ENCODE results near the gene POFUT1. TPM values are rescaled to one million over a fixed set of nuclear protein-coding genes. Genes with fewer than 3 reads are reported as not detected.

Gene POFUT1
- 33.6 and 34.9 TPM in 2 replicates for total RNA-seq

GRCh38 chr20:32207626-32208498 lies at the start of gene POFUT1, which contains the start of gene PLAGL2:
Gene POFUT1, plus strand, starts transcription at chr20:32207880. Its CDS starts 62 bp downstream, at chr20:32207942.
Gene PLAGL2, minus strand, starts transcription at chr20:32207743. Its CDS starts 5,565 bp downstream, at chr20:32202178.

DNA sequence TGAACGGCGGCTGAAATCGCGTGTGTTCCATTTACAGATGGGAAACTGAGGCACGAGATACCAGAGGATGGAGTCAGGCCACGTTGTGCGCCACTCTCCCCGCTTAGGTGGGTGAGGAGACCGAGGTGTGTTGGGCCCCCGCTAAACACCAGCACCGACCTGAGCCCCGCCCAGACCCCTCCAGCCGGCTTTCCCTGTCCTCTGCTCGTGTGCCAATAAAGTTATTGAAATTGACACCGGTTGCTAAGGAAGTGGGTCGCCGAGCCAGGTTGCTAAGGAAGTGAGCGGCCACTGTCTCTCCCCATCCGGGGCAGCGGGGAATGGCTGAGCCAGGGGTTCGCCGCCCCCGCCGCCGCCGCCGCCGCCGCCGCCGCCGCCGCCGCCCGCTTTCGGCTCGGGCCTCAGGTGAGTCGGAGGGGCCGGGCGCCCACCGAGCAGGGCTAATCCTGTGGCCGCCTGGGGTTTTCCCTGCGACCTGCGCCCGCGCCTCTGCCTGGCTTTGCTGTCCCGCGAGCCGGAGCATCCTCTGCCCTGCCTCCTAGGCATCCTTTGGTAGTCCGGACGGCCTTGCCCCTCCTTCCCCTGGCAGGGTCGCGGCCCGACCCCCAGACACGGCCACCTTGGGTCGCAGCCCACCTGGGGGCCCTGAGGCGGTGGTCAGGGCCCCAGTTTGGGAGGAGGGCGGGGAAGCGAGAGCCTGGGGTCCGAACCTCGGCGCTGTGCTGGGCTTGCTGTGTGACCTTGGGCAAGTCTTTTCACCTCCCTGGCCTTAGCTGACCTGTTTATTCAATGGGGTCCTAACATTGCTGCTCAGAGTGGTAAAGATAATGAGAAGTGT lies 69.9 kb downstream of the POFUT1 start, which contains the start of gene KIF3B:
TSS of gene KIF3B (plus strand) at position 291 of the 838 bp plus-strand sequence. CDS start 32,127 bp downstream, outside the sequence.

Other genes starting within 250 kb of the POFUT1 start
- gene XKR7, start 239.7 kb upstream of the POFUT1 start, total RNA-seq: under 0.01 TPM in 1 of 2 replicates, not detected in the other
- 19.3 and 23.8 TPM in 2 replicates for gene CCM2L, start 197.4 kb upstream of the POFUT1 start, total RNA-seq
- gene HCK, start 155.6 kb upstream of the POFUT1 start, total RNA-seq: under 0.01 TPM in 1 of 2 replicates, not detected in the other
- gene TM9SF4, start 98.2 kb upstream of the POFUT1 start, total RNA-seq: 22.2 and 24.9 TPM in 2 replicates
- 2.2 and 2.4 TPM in 2 replicates for gene PLAGL2, start 137 bp upstream of the POFUT1 start, total RNA-seq
- 26.1 and 37.0 TPM in 2 replicates for gene KIF3B, start 69.8 kb downstream of the POFUT1 start, total RNA-seq
- 39.1 and 39.3 TPM in 2 replicates for gene ASXL1, start 150.5 kb downstream of the POFUT1 start, total RNA-seq